ENCODE measurements around the gene KHK.

The KHK gene

GRCh38 chr2:27091746-27092695, 5.4 kb downstream of the KHK start:
- TF ChIP-seq, protein P1, sequence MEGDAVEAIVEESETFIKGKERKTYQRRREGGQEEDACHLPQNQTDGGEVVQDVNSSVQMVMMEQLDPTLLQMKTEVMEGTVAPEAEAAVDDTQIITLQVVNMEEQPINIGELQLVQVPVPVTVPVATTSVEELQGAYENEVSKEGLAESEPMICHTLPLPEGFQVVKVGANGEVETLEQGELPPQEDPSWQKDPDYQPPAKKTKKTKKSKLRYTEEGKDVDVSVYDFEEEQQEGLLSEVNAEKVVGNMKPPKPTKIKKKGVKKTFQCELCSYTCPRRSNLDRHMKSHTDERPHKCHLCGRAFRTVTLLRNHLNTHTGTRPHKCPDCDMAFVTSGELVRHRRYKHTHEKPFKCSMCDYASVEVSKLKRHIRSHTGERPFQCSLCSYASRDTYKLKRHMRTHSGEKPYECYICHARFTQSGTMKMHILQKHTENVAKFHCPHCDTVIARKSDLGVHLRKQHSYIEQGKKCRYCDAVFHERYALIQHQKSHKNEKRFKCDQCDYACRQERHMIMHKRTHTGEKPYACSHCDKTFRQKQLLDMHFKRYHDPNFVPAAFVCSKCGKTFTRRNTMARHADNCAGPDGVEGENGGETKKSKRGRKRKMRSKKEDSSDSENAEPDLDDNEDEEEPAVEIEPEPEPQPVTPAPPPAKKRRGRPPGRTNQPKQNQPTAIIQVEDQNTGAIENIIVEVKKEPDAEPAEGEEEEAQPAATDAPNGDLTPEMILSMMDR (IDR thresholded peaks at IDR 0.05; ENCODE audit: low read depth, low read length, missing control alignments), result no peak
- Histone ChIP-seq H3K4me3 (ENCODE audit: low read depth, low read length) (no peak overlapping the region), H3K27ac (no peak overlapping the region), H3K27me3 (replicated peaks) (no peaks in the 10 kb centered on the region), H3K36me3 (replicated peaks) (no peaks in the 10 kb centered on the region)
- DNase-seq, result no peak
- in situ Hi-C loops (cut with HindIII; ENCODE audit: low pct_ligation_motif_present, low sequenced_read_pairs), result no loop called here

- H3K27ac ChIP-seq, result no peak overlapping the region
- H3K36me3 ChIP-seq (replicated peaks), result no peaks in the 10 kb centered on the region
- in situ Hi-C loops (cut with HindIII; ENCODE audit: low pct_ligation_motif_present, low sequenced_read_pairs), result no loop called here
- TF ChIP-seq, protein P1 (IDR thresholded peaks at IDR 0.05; ENCODE audit: low read depth, low read length, missing control alignments), result no peak
- no peak overlapping the region for H3K4me3 ChIP-seq (ENCODE audit: low read depth, low read length)
- no peak for DNase-seq
- no peaks in the 10 kb centered on the region for H3K27me3 ChIP-seq (replicated peaks)
Observed at GRCh38 chr2:27092696-27093429, 6.3 kb downstream of the KHK start.

GRCh38 chr2:27093430-27094352, 7.1 kb downstream of the KHK start:
- TF ChIP-seq, protein P1 (IDR thresholded peaks at IDR 0.05; ENCODE audit: low read depth, low read length, missing control alignments), result no peak
- Histone ChIP-seq H3K4me3 (ENCODE audit: low read depth, low read length) (no peak overlapping the region), H3K27ac (no peak overlapping the region), H3K27me3 (replicated peaks) (no peaks in the 10 kb centered on the region), H3K36me3 (replicated peaks) (no peaks in the 10 kb centered on the region)
- in situ Hi-C loops (cut with HindIII; ENCODE audit: low pct_ligation_motif_present, low sequenced_read_pairs), result no loop called here
- DNase-seq, result no peak

- Histone ChIP-seq H3K4me3 (ENCODE audit: low read depth, low read length) (no peak overlapping the region), H3K27me3 (replicated peaks) (no peaks in the 10 kb centered on the region), H3K36me3 (replicated peaks) (no peaks in the 10 kb centered on the region), H3K27ac (no peak overlapping the region)
- TF ChIP-seq, protein P1 (IDR thresholded peaks at IDR 0.05; ENCODE audit: low read depth, low read length, missing control alignments), result no peak
- no peak for DNase-seq
- in situ Hi-C loops (cut with HindIII; ENCODE audit: low pct_ligation_motif_present, low sequenced_read_pairs), result no loop called here
Observed at GRCh38 chr2:27094353-27094984, 7.9 kb downstream of the KHK start.

DNA sequence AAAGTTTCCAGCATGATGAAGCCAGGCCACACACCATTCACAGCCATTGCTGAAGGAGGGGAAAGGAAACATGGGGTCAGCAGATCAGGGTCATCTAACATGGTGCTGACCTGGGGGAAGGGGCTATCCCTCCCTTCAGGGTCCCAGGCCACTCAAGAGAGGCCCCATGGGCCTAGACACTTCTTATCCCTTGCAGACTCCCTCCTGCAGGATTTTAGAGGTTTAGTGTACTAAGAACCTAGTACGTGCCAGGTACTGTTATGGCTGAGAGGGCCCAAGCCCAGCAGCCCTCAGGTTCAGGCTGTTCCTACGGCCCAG, 8.8 kb downstream of the KHK start:
- H3K4me3 ChIP-seq (ENCODE audit: low read depth, low read length), result no peak overlapping the region
- in situ Hi-C loops (cut with HindIII; ENCODE audit: low pct_ligation_motif_present, low sequenced_read_pairs), result no loop called here
- no peak for DNase-seq
- H3K27me3 ChIP-seq (replicated peaks), result no peaks in the 10 kb centered on the region
- no peaks in the 10 kb centered on the region for H3K36me3 ChIP-seq (replicated peaks)
- TF ChIP-seq, protein P1 (IDR thresholded peaks at IDR 0.05; ENCODE audit: low read depth, low read length, missing control alignments), result no peak
- no peak overlapping the region for H3K27ac ChIP-seq

All from brain microvascular endothelial cell (primary cell).